ENCODE measurements around the gene MAN1C1.

- TF ChIP-seq CTCF (IDR thresholded peaks at IDR 0.05 in 2 of 3, conservative IDR thresholded peaks at IDR 0.05 in 1 of 3; ENCODE audit: control insufficient read depth in 2 of 3, extremely low read depth in 1 of 3, insufficient read depth in 1 of 3, low read depth in 3 of 3, low read length in 3 of 3) = no peak
- no peak for TF ChIP-seq SIN3A (IDR thresholded peaks at IDR 0.05; ENCODE audit: low read depth, low read length)
- TF ChIP-seq EP300 (IDR thresholded peaks at IDR 0.05; ENCODE audit: borderline replicate concordance in 1 of 2, control insufficient read depth in 1 of 2, low read depth in 2 of 2, low read length in 2 of 2) = no peak
- no peak for TF ChIP-seq CEBPB (IDR thresholded peaks at IDR 0.05; ENCODE audit: borderline replicate concordance in 1 of 2, low read depth in 2 of 2, low read length in 2 of 2)
- TF ChIP-seq TARDBP (IDR thresholded peaks at IDR 0.05; ENCODE audit: borderline replicate concordance) = no peak
Observed at GRCh38 chr1:25673456-25673855, 56.9 kb downstream of the MAN1C1 start.

All from GM12878 (cell line).